Measurements from ENCODE around the gene MBD3.

MBD3 gene

GRCh38 chr19:1622007-1622406 lies 29.3 kb upstream of the MBD3 start:
- peaks cover 23 to 99% (median 81%) of the 10 kb centered on the region in 11 experiments; a peak in 21 of 22 replicates for H4K20me1 ChIP-seq
- H3K4me3 ChIP-seq, result no peak overlapping the region
- no peak for TF ChIP-seq Cebpa-rat (IDR thresholded peaks at IDR 0.05)
- H3K4me1 ChIP-seq, result peaks cover 40 to 99% (median 92%) of the 10 kb centered on the region in 10 experiments
- H3K27ac ChIP-seq, result peak overlapping the region in 1 of 11 experiments; percentile 17; a peak in 1 of 22 replicates
- H3K27me3 ChIP-seq, result no peaks in the 10 kb centered on the region
- H3K4me2 ChIP-seq, result peak overlapping the region in 6 of 11 experiments; percentile 67 to 79 (median 73); a peak in 10 of 22 replicates
- H3K36me3 ChIP-seq, result peaks cover 60 to 100% (median 90%) of the 10 kb centered on the region in 11 experiments
- H3K9me3 ChIP-seq (replicated peaks in 1 of 11), result no peaks in the 10 kb centered on the region
- peak overlapping the region in 3 of 11 experiments; percentile 64 to 65 (median 65); a peak in 3 of 22 replicates for H3K9ac ChIP-seq

DNA sequence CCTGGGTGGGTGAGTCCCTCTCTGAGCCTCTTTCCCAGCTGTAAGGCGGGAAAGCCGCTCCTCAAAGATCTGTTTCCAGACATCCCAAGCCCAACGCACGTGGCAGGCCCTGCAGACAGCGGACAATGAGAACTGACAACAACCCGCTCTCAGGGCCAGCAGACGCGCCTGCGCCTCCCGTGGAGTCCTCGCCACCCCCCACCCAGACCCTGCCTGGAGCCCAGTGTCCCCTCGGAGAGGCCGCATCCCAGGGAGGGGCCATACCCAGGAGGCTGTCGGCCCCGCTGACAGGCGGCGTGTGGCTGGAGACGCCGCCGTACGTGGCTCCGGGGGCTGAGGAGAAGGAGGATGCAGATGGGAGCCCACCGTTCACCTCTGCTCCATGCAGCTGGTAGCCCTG lies 28.9 kb upstream of the MBD3 start:
- peaks cover 42 to 100% (median 93%) of the 10 kb centered on the region in 10 experiments for H3K4me1 ChIP-seq
- no peaks in the 10 kb centered on the region for H3K9me3 ChIP-seq (replicated peaks in 1 of 11)
- peaks cover 63 to 100% (median 88%) of the 10 kb centered on the region in 11 experiments for H3K36me3 ChIP-seq
- H3K4me3 ChIP-seq, result no peak overlapping the region
- H3K27ac ChIP-seq, result peak overlapping the region in 8 of 11 experiments; percentile 11 to 68 (median 42); a peak in 11 of 22 replicates
- peaks cover 27 to 99% (median 81%) of the 10 kb centered on the region in 11 experiments; a peak in 21 of 22 replicates for H4K20me1 ChIP-seq
- no peak for TF ChIP-seq Cebpa-rat (IDR thresholded peaks at IDR 0.05)
- peak overlapping the region in 7 of 11 experiments; percentile 10 to 65 (median 51); a peak in 12 of 22 replicates for H3K9ac ChIP-seq
- H3K27me3 ChIP-seq, result no peaks in the 10 kb centered on the region
- H3K4me2 ChIP-seq, result peak overlapping the region in 8 of 11 experiments; percentile 57 to 78 (median 68); a peak in 15 of 22 replicates

DNA sequence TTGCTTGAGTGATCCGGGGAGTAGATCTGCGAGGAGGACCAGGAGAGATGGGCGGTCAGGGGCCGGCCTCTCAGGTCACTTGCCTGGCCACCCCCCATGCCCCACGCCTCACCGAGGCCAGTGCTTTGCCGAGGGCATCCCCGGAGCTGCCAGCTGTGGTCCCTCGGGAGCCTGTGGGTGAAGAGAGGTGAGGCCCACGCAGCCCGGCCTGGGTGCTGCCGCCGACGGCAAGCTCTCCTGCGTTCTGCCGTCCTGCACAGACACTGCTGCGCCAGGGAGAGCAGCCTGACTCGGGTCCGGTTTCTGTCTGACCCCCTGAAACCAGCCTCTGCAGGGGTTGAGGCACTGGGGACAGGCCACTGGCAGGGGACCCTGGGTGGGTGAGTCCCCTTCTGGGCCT lies 28.4 kb upstream of the MBD3 start:
- Histone ChIP-seq H3K36me3 (peaks cover 57 to 97% (median 88%) of the 10 kb centered on the region in 11 experiments), H3K4me3 (no peak overlapping the region), H3K4me1 (peaks cover 41 to 99% (median 95%) of the 10 kb centered on the region in 10 experiments), H3K27me3 (no peaks in the 10 kb centered on the region), H4K20me1 (peaks cover 27 to 99% (median 76%) of the 10 kb centered on the region in 11 experiments; a peak in 21 of 22 replicates), H3K9me3 (replicated peaks in 1 of 11) (no peaks in the 10 kb centered on the region), H3K9ac (peak overlapping the region in 9 of 11 experiments; percentile 10 to 65 (median 49); a peak in 12 of 22 replicates), H3K27ac (peak overlapping the region in 8 of 11 experiments; percentile 11 to 68 (median 42); a peak in 14 of 22 replicates), H3K4me2 (peak overlapping the region in 10 of 11 experiments; percentile 16 to 78 (median 65); a peak in 17 of 22 replicates)
- no peak for TF ChIP-seq Cebpa-rat (IDR thresholded peaks at IDR 0.05)

- peaks cover 56 to 97% (median 88%) of the 10 kb centered on the region in 11 experiments for H3K36me3 ChIP-seq
- H3K27me3 ChIP-seq, result no peaks in the 10 kb centered on the region
- TF ChIP-seq Cebpa-rat (IDR thresholded peaks at IDR 0.05), result no peak
- H4K20me1 ChIP-seq, result peaks cover 27 to 99% (median 76%) of the 10 kb centered on the region in 11 experiments; a peak in 21 of 22 replicates
- peak overlapping the region in 3 of 11 experiments; percentile 4 to 68 (median 22); a peak in 5 of 22 replicates for H3K27ac ChIP-seq
- H3K9ac ChIP-seq, result peak overlapping the region in 4 of 11 experiments; percentile 2 to 64 (median 35); a peak in 4 of 22 replicates
- H3K9me3 ChIP-seq (replicated peaks in 1 of 11), result no peaks in the 10 kb centered on the region
- peaks cover 37 to 99% (median 95%) of the 10 kb centered on the region in 10 experiments for H3K4me1 ChIP-seq
- H3K4me2 ChIP-seq, result peak overlapping the region in 8 of 11 experiments; percentile 17 to 78 (median 68); a peak in 11 of 22 replicates
- no peak overlapping the region for H3K4me3 ChIP-seq
Measured at GRCh38 chr19:1620502-1620901, 27.8 kb upstream of the MBD3 start.

DNA sequence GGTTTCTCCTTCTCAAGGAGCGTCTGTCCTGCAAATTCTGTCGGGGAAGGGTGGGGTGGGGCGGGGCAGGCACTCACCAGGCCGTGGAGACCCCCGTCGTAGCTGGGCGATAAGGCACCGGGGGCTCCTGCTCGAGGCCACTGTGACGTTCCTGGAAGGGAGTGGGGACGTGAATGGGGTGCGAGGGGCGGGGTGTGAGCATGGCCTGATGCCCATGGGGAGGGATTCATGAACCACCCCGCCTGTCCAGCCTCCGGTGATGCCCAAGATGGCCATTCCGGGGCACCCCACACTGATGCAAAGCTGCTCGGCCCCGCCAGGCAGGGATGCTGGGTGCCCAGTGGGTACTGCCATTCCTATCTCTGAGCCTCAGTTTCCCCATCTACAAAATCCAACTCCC lies 27.0 kb upstream of the MBD3 start:
- H3K9me3 ChIP-seq (replicated peaks in 1 of 11), result no peaks in the 10 kb centered on the region
- 0 out of 22 replicates have a peak overlapping the region, but pooled peaks of 3 of the 11 experiments have one; percentile 2 to 44 (median 9) for H3K9ac ChIP-seq
- H3K4me1 ChIP-seq, result peaks cover 29 to 99% (median 95%) of the 10 kb centered on the region in 10 experiments
- H3K27ac ChIP-seq, result no peak overlapping the region
- H3K4me3 ChIP-seq, result no peak overlapping the region
- TF ChIP-seq Cebpa-rat (IDR thresholded peaks at IDR 0.05), result no peak
- no peaks in the 10 kb centered on the region for H3K27me3 ChIP-seq
- H3K36me3 ChIP-seq, result peaks cover 57 to 97% (median 90%) of the 10 kb centered on the region in 11 experiments
- peaks cover 27 to 99% (median 76%) of the 10 kb centered on the region in 11 experiments; a peak in 21 of 22 replicates for H4K20me1 ChIP-seq
- peak overlapping the region in 6 of 11 experiments; percentile 17 to 78 (median 70); a peak in 7 of 22 replicates for H3K4me2 ChIP-seq

GRCh38 chr19:1619094-1619439 lies 26.4 kb upstream of the MBD3 start:
- H3K9ac ChIP-seq, result no peak overlapping the region
- peaks cover 27 to 100% (median 80%) of the 10 kb centered on the region in 11 experiments; a peak in 21 of 22 replicates for H4K20me1 ChIP-seq
- H3K27ac ChIP-seq, result no peak overlapping the region; a peak in 1 of 22 replicates
- no peak overlapping the region for H3K4me3 ChIP-seq
- peaks cover 59 to 99% (median 90%) of the 10 kb centered on the region in 11 experiments for H3K36me3 ChIP-seq
- no peaks in the 10 kb centered on the region for H3K27me3 ChIP-seq
- peaks cover 25 to 99% (median 96%) of the 10 kb centered on the region in 10 experiments; a peak in 19 of 20 replicates for H3K4me1 ChIP-seq
- TF ChIP-seq Cebpa-rat (IDR thresholded peaks at IDR 0.05), result no peak
- peak overlapping the region in 10 of 11 experiments; percentile 2 to 55 (median 32); a peak in 12 of 22 replicates for H3K4me2 ChIP-seq
- H3K9me3 ChIP-seq (replicated peaks in 1 of 11), result no peaks in the 10 kb centered on the region

DNA sequence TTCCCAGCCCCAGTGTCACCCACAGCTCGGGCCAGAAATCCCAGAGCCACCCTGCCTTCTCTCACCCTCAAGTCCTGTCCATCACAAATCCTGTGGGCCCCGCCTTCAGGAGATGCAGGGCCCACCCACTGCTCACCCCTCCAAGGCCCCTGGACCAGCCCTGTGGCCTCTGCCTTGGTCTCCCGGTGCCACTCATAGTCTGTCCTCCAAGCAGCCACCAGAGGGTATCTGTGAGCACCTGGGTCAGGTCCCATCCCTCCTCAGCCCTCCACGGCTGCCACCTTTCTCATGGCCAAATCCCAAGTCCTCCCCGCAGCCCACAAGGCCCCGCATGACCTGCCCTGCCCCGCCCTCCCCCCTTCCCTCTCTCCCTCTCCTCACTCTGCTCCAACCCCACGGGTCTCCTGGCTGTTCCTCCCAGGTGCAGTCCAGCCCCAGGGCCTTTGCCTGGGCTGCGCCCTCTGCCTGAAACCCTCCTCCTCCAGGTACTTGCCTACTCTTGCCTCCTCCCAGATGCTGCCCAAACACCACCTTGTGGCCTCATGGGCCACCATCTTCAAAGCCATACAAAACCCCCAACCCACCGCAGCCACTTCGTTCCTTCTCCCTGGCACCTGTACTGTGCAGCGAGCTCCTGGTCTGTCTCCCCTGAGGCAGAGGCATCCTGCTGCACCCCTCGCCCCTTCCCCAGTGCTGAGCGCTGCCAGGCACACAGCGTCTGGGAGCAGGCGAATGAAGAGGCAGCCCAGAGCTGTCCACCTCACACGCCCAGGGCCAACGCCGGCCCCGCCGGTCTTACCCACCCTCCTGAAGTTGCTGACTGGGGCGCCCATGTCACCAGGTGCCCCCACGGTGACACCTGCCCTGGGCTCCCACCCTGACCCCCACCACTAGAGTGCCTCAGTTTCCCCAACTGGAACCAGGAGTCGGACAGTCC lies 25.8 kb upstream of the MBD3 start:
- TF ChIP-seq Cebpa-rat (IDR thresholded peaks at IDR 0.05), result no peak
- peak overlapping the region in 1 of 11 experiments; percentile 29; a peak in 1 of 22 replicates for H3K27ac ChIP-seq
- peaks cover 53 to 99% (median 90%) of the 10 kb centered on the region in 11 experiments for H3K36me3 ChIP-seq
- H3K9ac ChIP-seq, result peak overlapping the region in 5 of 11 experiments; percentile 16 to 50 (median 31); a peak in 2 of 22 replicates
- no peaks in the 10 kb centered on the region for H3K27me3 ChIP-seq
- peak overlapping the region; percentile 1 to 55 (median 33); a peak in 19 of 22 replicates for H3K4me2 ChIP-seq
- H3K4me3 ChIP-seq, result no peak overlapping the region
- H3K4me1 ChIP-seq, result peaks cover 18 to 99% (median 96%) of the 10 kb centered on the region in 10 experiments; a peak in 19 of 20 replicates
- H3K9me3 ChIP-seq (replicated peaks in 1 of 11), result no peaks in the 10 kb centered on the region
- peaks cover 27 to 100% (median 81%) of the 10 kb centered on the region in 11 experiments; a peak in 21 of 22 replicates for H4K20me1 ChIP-seq

- H3K4me3 ChIP-seq, result no peak overlapping the region
- H3K9ac ChIP-seq, result no peak overlapping the region
- no peak overlapping the region for H3K27ac ChIP-seq
- peak overlapping the region; percentile 1 to 55 (median 31); a peak in 16 of 22 replicates for H3K4me2 ChIP-seq
- peaks cover 49 to 98% (median 88%) of the 10 kb centered on the region in 11 experiments for H3K36me3 ChIP-seq
- peaks cover 17 to 99% (median 94%) of the 10 kb centered on the region in 10 experiments; a peak in 19 of 20 replicates for H3K4me1 ChIP-seq
- H4K20me1 ChIP-seq, result peaks cover 27 to 100% (median 86%) of the 10 kb centered on the region in 11 experiments; a peak in 21 of 22 replicates
- no peak for TF ChIP-seq Cebpa-rat (IDR thresholded peaks at IDR 0.05)
- H3K27me3 ChIP-seq, result no peaks in the 10 kb centered on the region
- H3K9me3 ChIP-seq (replicated peaks in 1 of 11), result no peaks in the 10 kb centered on the region
Measured at GRCh38 chr19:1616875-1617274, 24.2 kb upstream of the MBD3 start.
